Adipocyte (in vitro differentiated cells): Measurements from ENCODE around the gene MYO10.

Experiments
- DNase-seq: peaks from one replicate; pipeline ENCODE4 v3.0.0-alpha.2; 2015; ENCODE audit warnings: low read depth
- H3K27me3 ChIP-seq: replicated peaks from 2 replicates; pipeline ENCODE4 v1.7.0; 2013; ENCODE audit warnings: mild to moderate bottlenecking, low read length, moderate library complexity; ENCODE audit not compliant: control insufficient read depth, insufficient read depth
- H3K36me3 ChIP-seq: 2 replicates; pipeline ENCODE4 v1.7.0; 2013; ENCODE audit warnings: low read length, mild to moderate bottlenecking, moderate library complexity; ENCODE audit not compliant: control insufficient read depth, insufficient read depth, severe bottlenecking
- H3K4me1 ChIP-seq: 2 replicates; pipeline ENCODE4 v1.7.0; 2013; ENCODE audit warnings: mild to moderate bottlenecking, low read length, moderate library complexity; ENCODE audit not compliant: control insufficient read depth, insufficient read depth
- H3K4me3 ChIP-seq: 2 replicates; pipeline ENCODE4 v1.7.0; 2013; ENCODE audit warnings: mild to moderate bottlenecking, low read length, moderate library complexity
- H3K9ac ChIP-seq: 2 replicates; pipeline ENCODE4 v1.7.0; 2013; ENCODE audit warnings: mild to moderate bottlenecking, low read length, moderate library complexity
- H3K9me3 ChIP-seq: 2 replicates; pipeline ENCODE4 v1.7.0; 2013; ENCODE audit warnings: mild to moderate bottlenecking, low read length, moderate library complexity; ENCODE audit not compliant: control insufficient read depth

Gene MYO10

DNA sequence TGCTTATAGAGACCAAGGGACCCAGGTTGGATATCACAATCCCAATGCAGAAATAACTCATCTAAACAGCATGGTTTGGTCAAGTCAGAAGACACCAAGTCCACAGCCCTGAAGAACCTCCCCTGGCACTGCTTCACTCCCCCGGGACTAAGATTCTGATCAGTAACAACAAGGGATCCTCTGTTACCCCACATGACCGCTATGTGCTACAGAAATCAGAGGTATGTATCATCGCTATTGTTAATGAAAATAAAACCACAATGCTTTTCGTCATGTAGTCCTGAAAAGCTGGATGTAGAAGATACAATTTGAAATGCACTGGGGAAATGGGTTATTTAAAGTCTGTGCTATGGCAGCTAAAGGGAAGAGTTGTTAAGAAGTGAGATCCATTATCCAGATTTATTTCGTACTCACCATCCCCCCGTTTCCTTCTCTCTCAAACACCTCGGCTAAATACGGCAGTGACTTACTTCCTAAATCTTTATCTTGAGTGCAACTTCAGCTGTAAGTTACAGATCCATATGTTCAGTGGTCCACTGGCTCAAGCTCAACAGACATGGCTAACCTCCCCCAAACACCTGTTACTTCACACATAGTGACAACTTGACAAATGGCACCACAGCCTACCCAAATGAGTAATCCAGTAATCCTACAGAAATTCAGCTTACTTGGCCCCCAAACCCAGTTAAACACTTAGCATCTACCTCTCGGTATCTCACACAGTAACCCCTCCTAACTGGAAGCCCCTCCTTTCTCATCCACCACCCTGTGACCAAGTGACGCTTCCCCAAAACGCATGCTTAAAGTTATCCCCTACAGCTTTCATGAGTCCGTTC lies 129.2 kb downstream of the MYO10 start:
- no peak for DNase-seq
- no peaks in the 10 kb centered on the region for H3K27me3 ChIP-seq
- no peak overlapping the region for H3K9ac ChIP-seq
- H3K4me1 ChIP-seq, result peaks cover 22% of the 10 kb centered on the region
- no peaks in the 10 kb centered on the region for H3K9me3 ChIP-seq
- no peak overlapping the region for H3K4me3 ChIP-seq
- H3K36me3 ChIP-seq, result no peaks in the 10 kb centered on the region

DNA sequence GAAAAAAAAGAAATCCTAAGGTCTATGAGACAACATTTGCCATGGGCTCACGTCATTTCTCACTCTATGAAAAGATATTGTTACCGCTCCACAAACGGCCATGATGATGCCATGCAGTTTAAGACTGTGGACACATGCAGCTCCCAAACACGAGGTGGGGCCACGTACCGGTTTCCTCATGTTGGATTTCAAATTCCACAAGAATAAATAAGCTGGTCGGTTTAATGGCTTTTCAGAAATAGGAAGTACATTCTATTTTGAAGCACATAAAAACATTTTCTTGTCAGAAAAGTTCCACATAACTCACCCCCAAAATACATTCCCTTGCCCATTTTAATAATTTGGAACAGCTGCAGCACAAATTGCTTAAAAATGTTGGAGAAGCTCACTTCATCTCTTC lies 130.6 kb downstream of the MYO10 start:
- no peaks in the 10 kb centered on the region for H3K36me3 ChIP-seq
- no peaks in the 10 kb centered on the region for H3K27me3 ChIP-seq
- peak; percentile 34 for DNase-seq
- no peak overlapping the region for H3K4me3 ChIP-seq
- H3K9me3 ChIP-seq, result no peaks in the 10 kb centered on the region
- peak overlapping the region; percentile 14 for H3K9ac ChIP-seq
- peaks cover 22% of the 10 kb centered on the region for H3K4me1 ChIP-seq

DNA sequence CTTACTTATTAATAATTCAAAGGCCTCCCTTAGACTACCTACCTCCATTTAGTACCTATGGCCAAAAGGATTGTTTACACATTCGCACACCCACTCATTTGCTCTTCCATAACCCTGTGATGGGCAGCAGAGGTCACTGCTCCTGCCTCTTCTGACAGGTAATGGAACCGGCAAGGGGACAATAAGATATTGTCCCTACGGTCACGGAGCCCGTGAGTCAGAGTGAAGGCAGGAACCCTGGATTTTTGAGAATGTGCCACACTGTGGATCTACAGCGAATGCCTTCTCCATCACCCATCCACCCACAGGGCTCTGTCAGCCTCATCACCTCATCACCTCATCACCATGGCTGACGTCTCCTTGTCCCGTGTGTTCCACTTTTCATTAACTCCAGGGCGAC lies 132.3 kb downstream of the MYO10 start:
- DNase-seq, result no peak
- Histone ChIP-seq H3K9ac (no peak overlapping the region), H3K36me3 (no peaks in the 10 kb centered on the region), H3K4me3 (no peak overlapping the region), H3K9me3 (no peaks in the 10 kb centered on the region), H3K4me1 (peaks cover 7% of the 10 kb centered on the region), H3K27me3 (no peaks in the 10 kb centered on the region)

DNA sequence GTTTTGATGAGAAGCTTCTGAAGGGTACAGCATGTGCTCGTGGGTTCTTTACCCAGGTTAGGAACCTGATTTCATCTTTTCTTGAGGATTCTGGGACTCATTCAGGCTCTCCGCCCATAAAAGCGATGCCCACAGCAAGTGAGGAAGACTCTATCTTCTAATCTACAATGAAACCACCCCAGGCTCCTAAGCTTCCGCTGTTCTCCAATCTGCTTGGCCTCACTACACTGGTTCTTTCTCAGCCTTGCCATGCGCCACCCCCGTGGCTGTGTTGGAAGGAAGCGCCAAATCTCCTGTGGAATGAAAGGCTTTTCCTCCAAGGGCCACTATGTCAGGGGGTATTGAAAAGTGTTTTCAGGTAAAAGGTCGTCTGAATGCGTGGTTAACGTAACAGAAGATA lies 135.6 kb downstream of the MYO10 start:
- Histone ChIP-seq H3K9me3 (no peaks in the 10 kb centered on the region), H3K36me3 (no peaks in the 10 kb centered on the region), H3K4me3 (no peak overlapping the region), H3K9ac (no peak overlapping the region), H3K4me1 (peaks cover 3% of the 10 kb centered on the region), H3K27me3 (no peaks in the 10 kb centered on the region)
- DNase-seq, result no peak

DNA sequence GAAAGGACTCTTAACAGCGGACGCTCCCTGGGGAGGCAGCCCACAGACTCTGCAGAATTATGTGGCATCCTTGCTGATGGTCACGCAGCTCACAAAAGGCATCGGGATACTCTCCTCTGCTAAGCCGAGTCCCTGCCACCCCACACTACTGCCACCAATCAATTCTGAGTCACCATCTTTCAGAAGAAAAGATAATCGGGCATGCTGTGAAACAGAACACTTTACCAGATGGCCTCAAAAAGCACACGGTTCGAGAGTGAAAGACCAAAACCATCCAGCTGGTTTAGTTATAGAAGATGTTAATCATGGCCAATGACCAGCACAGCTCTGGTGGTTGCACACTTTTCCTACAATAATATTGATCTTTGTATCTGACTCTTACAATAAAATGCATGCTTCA lies 136.3 kb downstream of the MYO10 start:
- no peak for DNase-seq
- Histone ChIP-seq H3K36me3 (no peaks in the 10 kb centered on the region), H3K4me3 (no peak overlapping the region), H3K9me3 (no peaks in the 10 kb centered on the region), H3K27me3 (no peaks in the 10 kb centered on the region), H3K4me1 (no peaks in the 10 kb centered on the region), H3K9ac (no peak overlapping the region)

DNA sequence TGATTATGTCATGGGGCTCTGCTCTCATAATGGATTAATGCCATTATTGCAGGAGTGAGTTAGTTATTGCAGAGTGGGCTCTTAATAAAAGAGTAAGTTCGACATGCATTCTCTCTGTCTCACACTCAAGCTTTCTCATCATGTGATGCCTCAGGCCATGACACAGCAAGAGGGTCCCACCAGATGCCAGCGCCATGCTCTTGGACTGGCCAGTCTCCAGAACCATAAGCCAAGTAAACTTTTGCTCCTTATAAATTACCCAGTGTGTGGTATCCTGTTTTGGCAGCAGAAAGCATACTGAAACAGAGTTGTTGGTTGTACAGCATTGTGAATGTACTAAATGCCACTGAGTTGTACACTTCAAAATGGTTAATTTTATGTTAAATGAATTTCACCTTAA lies 138.1 kb downstream of the MYO10 start:
- no peaks in the 10 kb centered on the region for H3K4me1 ChIP-seq
- H3K36me3 ChIP-seq, result no peaks in the 10 kb centered on the region
- H3K9ac ChIP-seq, result no peak overlapping the region
- no peak for DNase-seq
- H3K9me3 ChIP-seq, result no peaks in the 10 kb centered on the region
- no peak overlapping the region for H3K4me3 ChIP-seq
- H3K27me3 ChIP-seq, result no peaks in the 10 kb centered on the region

GRCh38 chr5:16794269-16794913 lies 141.7 kb downstream of the MYO10 start:
- Histone ChIP-seq H3K4me1 (peaks cover 4% of the 10 kb centered on the region), H3K9me3 (no peaks in the 10 kb centered on the region), H3K27me3 (no peaks in the 10 kb centered on the region), H3K4me3 (no peak overlapping the region), H3K9ac (no peak overlapping the region), H3K36me3 (no peaks in the 10 kb centered on the region)
- no peak for DNase-seq

DNA sequence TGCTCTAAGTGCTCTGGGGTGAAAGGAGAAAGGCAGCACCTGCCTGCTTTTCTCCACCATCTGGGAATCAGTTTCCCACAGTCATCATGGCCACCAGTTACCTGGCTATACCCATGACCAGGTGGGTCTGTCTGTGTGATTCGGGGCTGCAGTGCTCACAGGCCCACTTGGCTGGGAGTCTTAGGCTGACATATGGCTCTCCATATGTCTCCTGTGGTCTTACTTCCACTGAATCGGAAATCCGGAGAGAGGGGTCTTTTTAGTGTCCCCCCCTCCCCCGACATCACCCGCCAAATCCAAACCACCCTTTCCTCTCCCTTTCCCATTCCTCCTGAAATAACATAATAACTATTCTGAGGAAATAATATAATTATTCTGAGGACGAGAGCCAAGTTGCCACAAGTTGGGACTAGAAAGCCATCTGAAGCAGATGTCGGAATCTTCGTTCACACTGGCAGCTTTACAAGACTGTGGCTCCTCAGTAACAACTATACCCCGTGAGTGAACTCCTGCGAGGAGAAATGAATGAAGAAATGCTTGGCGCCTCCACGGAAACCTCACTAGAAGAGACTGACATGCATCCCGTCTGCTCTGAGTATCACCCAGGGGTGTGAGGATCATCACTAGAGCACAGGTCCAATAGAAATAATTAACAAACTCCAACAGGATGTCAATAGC lies 143.4 kb downstream of the MYO10 start:
- H3K27me3 ChIP-seq, result no peaks in the 10 kb centered on the region

GRCh38 chr5:16791904-16792597 lies 144.0 kb downstream of the MYO10 start:
- Histone ChIP-seq H3K9me3 (no peaks in the 10 kb centered on the region), H3K4me3 (no peak overlapping the region), H3K4me1 (peaks cover 4% of the 10 kb centered on the region), H3K36me3 (no peaks in the 10 kb centered on the region), H3K27me3 (no peaks in the 10 kb centered on the region), H3K9ac (peak overlapping the region; percentile 51)
- DNase-seq, result no peak

More for the DNA sequence above, 143.4 kb downstream of the MYO10 start:
- Histone ChIP-seq H3K4me1 (peaks cover 4% of the 10 kb centered on the region), H3K4me3 (no peak overlapping the region), H3K9me3 (no peaks in the 10 kb centered on the region), H3K36me3 (no peaks in the 10 kb centered on the region), H3K9ac (no peak overlapping the region)
- DNase-seq, result no peak

DNA sequence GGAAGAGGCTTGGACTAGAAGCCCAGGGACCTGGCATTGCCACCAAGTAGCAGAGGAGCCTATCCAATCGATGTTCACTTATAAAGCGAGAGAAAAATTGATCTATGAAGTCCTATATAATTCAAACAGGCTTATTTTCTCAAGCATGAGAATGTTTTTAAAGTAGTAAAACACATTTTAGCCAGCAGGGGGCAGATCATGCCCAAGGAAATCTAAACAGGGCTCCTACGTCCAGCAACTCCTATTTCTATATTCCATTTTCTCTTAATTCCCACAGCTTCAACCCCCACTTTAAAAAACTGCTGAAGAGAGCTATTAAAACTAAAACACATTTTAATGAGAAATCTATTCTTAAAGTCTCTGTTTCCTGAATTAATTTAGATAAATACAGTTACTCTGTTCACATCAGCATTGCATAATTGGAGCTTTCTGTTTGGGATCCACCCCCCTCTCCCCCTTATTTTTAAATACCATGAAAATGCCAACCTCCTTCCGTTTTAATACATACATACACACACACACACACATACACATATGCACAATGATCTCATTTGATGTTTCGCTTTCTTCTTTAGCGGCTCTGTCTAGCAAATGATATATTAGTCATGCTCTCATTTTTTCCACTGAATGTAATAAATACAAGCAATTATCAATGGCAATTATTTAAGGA lies 144.9 kb downstream of the MYO10 start:
- DNase-seq, result peak; percentile 82
- Histone ChIP-seq H3K27me3 (no peaks in the 10 kb centered on the region), H3K36me3 (no peaks in the 10 kb centered on the region), H3K9ac (peak overlapping the region; percentile 51), H3K4me1 (peaks cover 4% of the 10 kb centered on the region), H3K4me3 (no peak overlapping the region), H3K9me3 (no peaks in the 10 kb centered on the region)
